ENCODE results near the gene HPS4. TPM values are rescaled to one million over a fixed set of nuclear protein-coding genes. Genes with fewer than 3 reads are reported as not detected.
A peak's percentile ranks its signal among the peaks of the same experiment; 100 is the strongest.
"Not testable (repeated sequence)": the region's sequence is repeated elsewhere in the genome, so short reads cannot be mapped to it uniquely, and the experiment has no call there.

HPS4 gene
- polyA plus RNA-seq, 2 of the 4 experiments (the other 2 are of a cell fraction): 12.7 to 30.2 TPM

- ATAC-seq (no peak), DNase-seq (ENCODE audit: low read depth in 1 of 2, low spot score in 1 of 2) (no peak), FAIRE-seq (no peak)
- no peaks in the 10 kb centered on the region for H3K9me3 ChIP-seq
- no peak overlapping the region for H3K4me3 ChIP-seq
- H3K27ac ChIP-seq: no peak overlapping the region
- ChIA-PET CTCF (interaction anchor here (2.0 kb wide), 1 partner anchor 22 kb away, joined by 4 read pairs; no protein-coding TSS in a partner anchor), POLR2A (no interaction called here)
- H3K4me1 ChIP-seq: no peaks in the 10 kb centered on the region
- 65% methylated on average over 3 of the region's 3 CpGs for WGBS (ENCODE audit: missing lambda C conversion rate)
- TF ChIP-seq EHF (CRISPR knock-in tag; IDR thresholded peaks at IDR 0.05): no peak
- TF ChIP-seq POLR2A (IDR thresholded peaks at IDR 0.05; ENCODE audit: low read length): no peak
- peak; percentile 38 for TF ChIP-seq ZFP36 (IDR thresholded peaks at IDR 0.05; ENCODE audit: borderline replicate concordance, partially characterized antibody)
- no peak for TF ChIP-seq PBX3 (IDR thresholded peaks at IDR 0.05)
- TF ChIP-seq KDM1A (IDR thresholded peaks at IDR 0.05; ENCODE audit: low read depth): no peak
- no peak for TF ChIP-seq MAFK (IDR thresholded peaks at IDR 0.05; ENCODE audit: partially characterized antibody)
- no peak for TF ChIP-seq BCL3 (IDR thresholded peaks at IDR 0.05)
- TF ChIP-seq EP300 (IDR thresholded peaks at IDR 0.05): no peak
- TF ChIP-seq TP53 (CRISPR knock-in tag; IDR thresholded peaks at IDR 0.05): no peak
- H3K4me2 ChIP-seq: no peak overlapping the region
Observed at GRCh38 chr22:26439559-26439958, 44.0 kb downstream of the HPS4 start.

- H3K4me1 ChIP-seq; H3K9me3 ChIP-seq; DNase-seq (ENCODE audit: low read depth in 1 of 2, low spot score in 1 of 2); ATAC-seq; POLR2A ChIA-PET; H3K4me2 ChIP-seq; H3K27ac ChIP-seq; H3K4me3 ChIP-seq; FAIRE-seq: not testable (repeated sequence)
- 91% methylated on average over 3 of the region's 3 CpGs for WGBS (ENCODE audit: missing lambda C conversion rate)
- CTCF ChIA-PET: interaction anchor here (1.0 to 2.1 kb wide), 4 partner anchors 14 to 23 kb away, joined by 3 to 7 read pairs (median 4); no protein-coding TSS in a partner anchor
Observed at GRCh38 chr22:26438776-26439175, 44.8 kb downstream of the HPS4 start.

DNA sequence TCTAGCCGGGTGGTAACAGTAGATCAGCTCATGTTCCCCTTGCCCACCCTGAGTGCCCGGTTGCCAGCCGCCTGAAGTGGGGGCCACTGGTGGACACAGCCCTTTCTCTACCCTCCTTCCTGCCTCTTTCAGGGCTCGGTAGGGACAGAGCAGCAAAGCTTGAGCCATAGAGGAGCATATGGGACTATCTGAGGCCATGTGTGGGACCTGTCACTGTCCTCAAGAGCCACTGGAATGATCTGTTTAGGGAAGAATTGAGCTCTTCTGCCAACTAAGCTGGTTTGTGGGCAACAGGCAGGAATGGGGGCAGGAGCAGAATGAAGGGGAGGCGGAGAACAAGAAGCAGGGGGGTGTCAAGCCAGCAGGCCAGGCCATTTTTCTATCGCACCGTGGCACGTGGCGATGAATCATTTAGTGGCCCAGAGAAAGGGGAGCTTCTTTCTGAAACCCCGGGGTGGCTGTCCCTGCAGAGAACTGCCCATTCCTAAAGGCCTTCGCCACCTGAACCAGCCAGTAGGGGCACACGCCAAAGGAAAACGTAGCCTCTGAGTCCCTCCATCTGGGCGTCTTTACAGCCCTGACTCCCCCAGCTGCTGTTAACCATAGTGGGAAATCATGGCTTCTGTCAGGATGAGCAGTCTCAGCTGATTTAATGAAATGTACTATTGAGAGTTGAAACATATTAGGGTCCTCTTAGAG lies 45.7 kb downstream of the HPS4 start:
- Histone ChIP-seq H3K9me3 (no peaks in the 10 kb centered on the region), H3K4me1 (no peaks in the 10 kb centered on the region), H3K4me2 (no peak overlapping the region), H3K4me3 (no peak overlapping the region), H3K27ac (no peak overlapping the region)
- FAIRE-seq: no peak
- POLR2A ChIA-PET: no interaction called here
- no peak for DNase-seq (ENCODE audit: low read depth in 1 of 2, low spot score in 1 of 2)
- no peak for ATAC-seq
- TF ChIP-seq BCL3 (IDR thresholded peaks at IDR 0.05): no peak
- no peak for TF ChIP-seq PHF8 (IDR thresholded peaks at IDR 0.05; ENCODE audit: borderline replicate concordance, low read depth)
- TF ChIP-seq GATA3 (IDR thresholded peaks at IDR 0.05; ENCODE audit: borderline replicate concordance): no peak
- TF ChIP-seq MAZ (IDR thresholded peaks at IDR 0.05; ENCODE audit: borderline replicate concordance, low read depth, low read length): no peak
- no peak for TF ChIP-seq ZNF302 (CRISPR knock-in tag; IDR thresholded peaks at IDR 0.05)
- TF ChIP-seq EHF (CRISPR knock-in tag; IDR thresholded peaks at IDR 0.05): no peak
- no peak for TF ChIP-seq HOXA7 (CRISPR knock-in tag; IDR thresholded peaks at IDR 0.05)
- no peak for TF ChIP-seq RNF2 (IDR thresholded peaks at IDR 0.05; ENCODE audit: borderline replicate concordance, low read depth)
- no peak for TF ChIP-seq CBX2 (IDR thresholded peaks at IDR 0.05; ENCODE audit: borderline replicate concordance, low read depth)
- no peak for TF ChIP-seq JUNB (IDR thresholded peaks at IDR 0.05)
- no peak for TF ChIP-seq ZC3H11A (IDR thresholded peaks at IDR 0.05)
- TF ChIP-seq, protein P1, sequence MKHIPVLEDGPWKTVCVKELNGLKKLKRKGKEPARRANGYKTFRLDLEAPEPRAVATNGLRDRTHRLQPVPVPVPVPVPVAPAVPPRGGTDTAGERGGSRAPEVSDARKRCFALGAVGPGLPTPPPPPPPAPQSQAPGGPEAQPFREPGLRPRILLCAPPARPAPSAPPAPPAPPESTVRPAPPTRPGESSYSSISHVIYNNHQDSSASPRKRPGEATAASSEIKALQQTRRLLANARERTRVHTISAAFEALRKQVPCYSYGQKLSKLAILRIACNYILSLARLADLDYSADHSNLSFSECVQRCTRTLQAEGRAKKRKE (CRISPR knock-in tag; IDR thresholded peaks at IDR 0.05; ENCODE audit: low read depth): no peak
- TF ChIP-seq EHMT2 (IDR thresholded peaks at IDR 0.05; ENCODE audit: low read depth): no peak
- TF ChIP-seq RAD21 (conservative IDR thresholded peaks at IDR 0.05 in 1 of 2, IDR thresholded peaks at IDR 0.05 in 1 of 2): no peak
- no peak for TF ChIP-seq RFX5 (IDR thresholded peaks at IDR 0.05)
- no peak for TF ChIP-seq FOSB (CRISPR knock-in tag; IDR thresholded peaks at IDR 0.05)
- TF ChIP-seq NPAS2 (CRISPR knock-in tag; IDR thresholded peaks at IDR 0.05; ENCODE audit: borderline replicate concordance): no peak
- TF ChIP-seq, protein P2, sequence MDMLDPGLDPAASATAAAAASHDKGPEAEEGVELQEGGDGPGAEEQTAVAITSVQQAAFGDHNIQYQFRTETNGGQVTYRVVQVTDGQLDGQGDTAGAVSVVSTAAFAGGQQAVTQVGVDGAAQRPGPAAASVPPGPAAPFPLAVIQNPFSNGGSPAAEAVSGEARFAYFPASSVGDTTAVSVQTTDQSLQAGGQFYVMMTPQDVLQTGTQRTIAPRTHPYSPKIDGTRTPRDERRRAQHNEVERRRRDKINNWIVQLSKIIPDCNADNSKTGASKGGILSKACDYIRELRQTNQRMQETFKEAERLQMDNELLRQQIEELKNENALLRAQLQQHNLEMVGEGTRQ (IDR thresholded peaks at IDR 0.05): no peak
- 87% methylated on average over 13 of the region's 14 CpGs for WGBS (ENCODE audit: missing lambda C conversion rate)
- CTCF ChIA-PET: interaction anchor here (0.6 to 2.1 kb wide), 4 partner anchors 15 to 102 kb away, joined by 3 to 7 read pairs (median 4); no protein-coding TSS in a partner anchor

Measured in A549 (cell line).